GM18861 (cell line): Measurements from ENCODE around the gene ISCA2.

Experiments used
- ATAC-seq: cut with Tn5 transposase; IDR thresholded peaks from one replicate; pipeline ENCODE4 v1.9.1; 2021; ENCODE audit not compliant: unreplicated experiment

ISCA2 gene

GRCh38 chr14:74507840-74508239, 14.3 kb downstream of the ISCA2 start:
- ATAC-seq = no peak

GRCh38 chr14:74508292-74508731, 14.7 kb downstream of the ISCA2 start:
- ATAC-seq = no peak

GRCh38 chr14:74508844-74509428, 15.4 kb downstream of the ISCA2 start:
- no peak for ATAC-seq

- ATAC-seq = no peak
Observed at GRCh38 chr14:74509587-74510222, 16.1 kb downstream of the ISCA2 start.

- ATAC-seq = no peak
Observed at GRCh38 chr14:74510223-74510931, 16.8 kb downstream of the ISCA2 start.

- ATAC-seq = no peak
Observed at GRCh38 chr14:74510959-74511409, 17.4 kb downstream of the ISCA2 start.

GRCh38 chr14:74511966-74512830, 18.6 kb downstream of the ISCA2 start:
- ATAC-seq = no peak

GRCh38 chr14:74514471-74514941, 20.9 kb downstream of the ISCA2 start:
- no peak for ATAC-seq

GRCh38 chr14:74515891-74516412, 22.4 kb downstream of the ISCA2 start:
- ATAC-seq = no peak

GRCh38 chr14:74516451-74517160, 23.0 kb downstream of the ISCA2 start:
- no peak for ATAC-seq

GRCh38 chr14:74517731-74518130, 24.2 kb downstream of the ISCA2 start:
- ATAC-seq = no peak

- no peak for ATAC-seq
Observed at GRCh38 chr14:74518221-74518620, 24.7 kb downstream of the ISCA2 start.

- ATAC-seq = no peak
Observed at GRCh38 chr14:74519316-74520074, 25.9 kb downstream of the ISCA2 start.

- no peak for ATAC-seq
Observed at GRCh38 chr14:74521756-74522155, 28.2 kb downstream of the ISCA2 start.

- no peak for ATAC-seq
Observed at GRCh38 chr14:74522740-74523139, 29.2 kb downstream of the ISCA2 start.

GRCh38 chr14:74524076-74524811, 30.7 kb downstream of the ISCA2 start:
- no peak for ATAC-seq

GRCh38 chr14:74524812-74525135, 31.2 kb downstream of the ISCA2 start:
- ATAC-seq = no peak

- no peak for ATAC-seq
Observed at GRCh38 chr14:74525361-74525851, 31.8 kb downstream of the ISCA2 start.
